Medulla oblongata (tissue), 1 donor: Measurements from ENCODE around the gene GPR132.

Source experiments
- DNase-seq: peaks from one replicate; pipeline ENCODE4 v3.0.0-alpha.2; 2015; ENCODE audit errors: extremely low spot score

Gene GPR132

DNA sequence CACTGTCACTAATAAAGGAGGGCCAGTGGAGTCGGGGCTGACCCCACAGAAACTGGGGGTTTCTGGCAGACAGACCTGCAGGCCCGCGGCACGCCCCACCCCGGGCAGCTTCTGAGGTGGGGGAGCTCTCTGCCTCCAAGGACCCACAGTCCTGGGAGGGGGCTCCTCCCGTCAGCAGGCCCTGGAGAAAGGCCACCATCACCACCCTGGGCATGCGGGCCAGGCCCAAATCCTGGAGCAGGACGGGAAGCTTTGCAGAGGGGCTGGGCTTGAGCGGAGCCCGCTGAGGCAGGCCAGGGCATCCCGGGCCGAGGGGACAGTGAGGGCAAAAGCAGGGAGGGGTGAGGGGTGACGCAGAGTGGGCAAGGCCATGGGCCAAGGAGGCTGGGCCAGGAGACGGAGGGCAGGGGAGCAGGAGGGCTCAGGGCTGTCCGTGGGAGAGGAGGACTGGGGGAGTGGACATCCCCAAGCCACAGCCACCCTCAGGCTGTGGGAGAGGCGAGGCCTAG lies 11.1 kb upstream of the GPR132 start:
- no peak for DNase-seq

DNA sequence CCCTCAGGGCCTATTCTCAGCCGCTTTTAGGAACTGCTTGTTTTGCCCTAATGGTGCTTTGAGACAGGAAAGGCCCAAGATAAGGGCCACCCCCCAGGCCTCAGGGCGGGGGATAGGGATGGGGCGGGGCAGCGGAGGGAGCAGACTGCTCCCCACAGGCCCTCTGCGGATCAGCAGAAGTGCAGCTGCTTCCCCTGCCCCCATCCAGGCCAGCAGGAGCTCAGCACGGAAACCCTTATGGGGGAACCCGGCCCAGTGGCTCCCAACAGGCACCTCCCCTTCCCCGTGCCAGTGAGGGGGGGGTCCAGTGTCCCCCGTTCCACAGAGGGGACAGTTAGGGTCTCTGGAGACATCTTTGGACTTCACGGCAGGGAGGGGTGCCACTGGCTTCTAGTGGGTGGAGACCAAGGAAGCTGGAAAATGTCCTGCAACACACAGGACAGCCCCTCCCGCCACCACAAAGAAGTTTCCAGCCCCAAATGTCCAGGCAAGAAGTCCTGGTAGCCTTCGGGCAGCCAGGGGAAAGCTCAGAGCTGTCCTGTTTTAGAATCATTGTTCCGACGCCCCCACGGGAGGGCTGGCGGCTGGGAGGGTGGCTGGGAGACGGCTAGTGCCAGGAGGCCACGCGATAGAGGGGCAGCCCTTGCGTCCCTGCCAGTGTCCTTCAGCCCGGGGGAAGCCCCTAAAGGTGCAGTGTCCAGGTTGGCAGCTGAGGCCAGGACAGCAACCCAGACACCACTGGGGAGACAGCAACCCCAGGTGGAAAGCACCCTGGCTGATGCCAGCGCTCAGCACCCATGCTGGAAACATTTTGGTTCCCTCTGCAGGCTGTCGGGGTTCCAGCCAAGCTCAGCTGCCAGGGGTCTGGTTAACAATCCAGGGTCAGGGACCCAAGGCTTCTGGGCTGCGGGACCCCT lies 10.4 kb upstream of the GPR132 start:
- peak; percentile 54 for DNase-seq

DNA sequence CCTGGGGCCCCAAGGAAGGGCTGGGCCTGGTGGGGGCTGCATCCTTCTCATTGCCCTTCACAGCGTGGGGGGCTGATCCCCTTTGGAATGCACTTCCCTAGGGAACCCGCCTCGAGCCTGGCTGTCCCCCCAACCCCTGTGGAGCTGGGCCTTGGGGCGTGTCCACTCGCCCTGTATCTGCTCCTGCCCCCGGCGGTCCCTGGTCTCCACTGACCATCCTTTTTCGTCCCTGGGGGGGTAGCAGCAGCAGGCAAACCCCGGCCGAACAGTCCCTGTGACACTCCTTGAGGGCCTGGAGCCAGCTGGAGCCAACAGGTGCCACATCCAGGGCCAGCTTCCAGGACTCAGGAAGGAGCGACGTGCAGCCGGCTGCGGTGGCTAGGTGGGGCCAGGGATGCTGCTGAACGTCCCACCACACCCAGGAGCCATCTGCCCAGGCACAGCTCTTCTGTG lies 9.4 kb upstream of the GPR132 start:
- no peak for DNase-seq

DNA sequence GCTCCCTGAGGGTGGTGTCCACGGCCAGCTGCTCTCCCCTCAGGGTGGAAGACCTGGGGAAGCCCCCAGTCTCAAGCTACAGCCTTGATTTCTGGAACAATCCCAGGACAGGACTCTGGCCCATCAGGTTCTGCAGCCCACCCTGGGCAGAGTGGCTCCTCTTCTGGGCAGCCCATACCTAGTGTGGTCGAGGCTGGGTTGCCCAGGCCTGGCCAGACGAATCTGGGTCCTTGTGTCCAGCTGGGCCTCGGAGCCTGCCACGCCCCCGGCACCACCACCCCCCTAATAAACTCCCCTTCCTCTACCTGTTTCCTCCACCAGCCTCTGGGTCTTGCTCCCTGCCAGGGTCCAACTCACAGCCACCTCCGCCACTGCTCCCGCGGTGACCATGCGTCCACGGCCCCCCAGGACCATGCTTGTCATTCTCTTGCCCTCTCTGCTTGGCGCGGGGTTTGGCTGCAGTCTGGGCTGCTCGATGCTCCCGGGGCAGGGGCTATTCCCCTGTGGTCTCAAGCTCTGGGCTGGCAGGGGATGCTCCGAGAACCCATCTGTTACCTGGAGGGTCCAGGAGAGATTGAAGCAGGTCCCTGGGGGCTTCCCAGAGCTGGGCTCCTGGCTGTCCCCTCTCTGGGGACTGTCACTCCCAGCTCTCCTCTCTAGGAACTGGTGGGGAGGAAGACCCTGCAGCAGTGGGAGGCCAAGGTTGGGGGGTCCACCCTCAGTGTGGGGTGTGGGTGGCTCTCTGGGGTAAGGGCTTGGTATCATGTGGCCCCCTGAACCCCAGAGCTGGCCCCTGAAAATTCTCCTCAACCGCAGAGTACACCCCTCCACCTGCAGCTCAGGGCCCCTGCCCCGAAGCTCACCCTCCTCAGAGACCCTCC lies 8.7 kb upstream of the GPR132 start:
- DNase-seq = no peak

DNA sequence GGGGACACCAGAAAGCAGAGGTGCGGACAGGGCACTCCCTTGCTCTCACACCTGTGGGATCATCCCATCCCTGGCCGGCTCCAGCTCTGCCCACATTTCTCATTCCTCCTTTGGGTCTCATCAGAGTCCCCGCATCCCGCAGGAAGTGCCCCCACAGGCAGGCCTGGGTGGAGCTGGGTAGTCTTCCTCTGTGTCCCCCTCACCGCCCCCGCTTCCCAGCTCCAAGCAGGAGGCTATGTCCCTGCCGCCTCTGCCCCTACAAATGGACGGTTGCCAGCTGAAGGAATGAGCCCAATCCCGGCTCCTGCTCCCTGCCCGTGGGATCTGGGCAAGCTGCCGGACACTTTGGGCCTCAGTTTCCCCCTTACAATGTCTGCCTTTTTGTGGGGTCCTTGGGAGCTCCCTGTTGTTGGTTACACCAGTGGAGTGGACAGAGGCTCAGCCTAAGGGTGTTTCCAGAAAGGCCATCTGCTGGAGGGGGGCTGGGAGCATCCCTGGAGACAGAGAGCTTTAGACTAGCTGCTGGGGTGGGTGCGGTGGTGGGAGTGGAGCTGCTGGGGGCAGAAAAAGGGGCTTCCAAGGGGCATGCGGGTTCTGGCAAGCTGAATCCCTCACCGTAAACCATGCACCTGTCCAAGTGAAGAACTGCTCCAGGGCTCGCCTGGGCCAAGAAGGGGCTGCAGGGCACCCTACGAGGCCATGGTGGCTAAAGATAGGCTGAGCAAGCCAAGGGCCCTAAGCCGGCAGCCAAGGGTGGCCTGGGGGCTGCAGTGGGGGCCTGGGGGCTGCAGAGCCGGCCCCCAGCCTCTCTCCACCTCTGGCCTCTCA lies 7.9 kb upstream of the GPR132 start:
- no peak for DNase-seq

DNA sequence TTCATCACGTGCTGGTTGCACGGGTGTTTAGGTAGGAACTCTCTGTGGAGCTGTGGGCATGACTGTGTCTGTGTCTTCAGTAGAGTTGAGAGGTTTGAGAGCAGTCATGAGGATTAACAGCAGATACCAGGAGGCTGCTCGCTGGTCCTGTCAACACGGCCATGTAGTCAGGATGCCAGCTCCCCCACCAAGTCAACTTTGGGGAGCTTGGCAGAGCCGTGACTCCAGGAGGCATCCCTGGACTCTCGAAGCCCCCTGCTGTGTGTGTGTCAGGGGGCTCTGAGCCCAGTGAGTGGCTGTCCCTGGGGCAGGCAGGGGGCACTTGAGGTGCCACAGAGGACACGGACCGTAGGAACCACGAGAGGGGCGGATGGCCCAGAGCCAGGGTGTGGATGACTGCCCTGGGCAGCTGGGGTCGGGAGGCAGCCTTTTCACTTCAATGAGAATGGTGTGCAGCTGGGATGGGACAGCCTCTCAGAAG lies 7.2 kb upstream of the GPR132 start:
- no peak for DNase-seq

DNA sequence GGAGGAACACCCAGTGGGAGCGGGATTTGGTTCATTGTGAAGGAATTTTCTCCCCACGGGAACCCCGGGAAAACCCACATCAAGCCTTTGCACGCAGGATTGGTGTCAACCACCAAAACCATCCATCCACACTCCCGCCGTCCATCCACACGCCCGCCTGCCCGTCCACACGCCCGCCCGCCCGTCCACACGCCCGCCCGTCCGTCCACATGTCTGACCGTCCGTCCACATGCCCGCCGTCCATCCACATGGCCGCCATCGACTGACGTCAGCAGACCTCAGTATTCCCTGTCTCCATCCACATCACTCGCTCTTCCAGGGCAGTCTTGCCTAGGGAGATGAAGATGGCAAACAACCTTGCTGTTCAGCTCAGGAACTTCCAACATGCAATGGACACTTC lies 6.7 kb upstream of the GPR132 start:
- no peak for DNase-seq

DNA sequence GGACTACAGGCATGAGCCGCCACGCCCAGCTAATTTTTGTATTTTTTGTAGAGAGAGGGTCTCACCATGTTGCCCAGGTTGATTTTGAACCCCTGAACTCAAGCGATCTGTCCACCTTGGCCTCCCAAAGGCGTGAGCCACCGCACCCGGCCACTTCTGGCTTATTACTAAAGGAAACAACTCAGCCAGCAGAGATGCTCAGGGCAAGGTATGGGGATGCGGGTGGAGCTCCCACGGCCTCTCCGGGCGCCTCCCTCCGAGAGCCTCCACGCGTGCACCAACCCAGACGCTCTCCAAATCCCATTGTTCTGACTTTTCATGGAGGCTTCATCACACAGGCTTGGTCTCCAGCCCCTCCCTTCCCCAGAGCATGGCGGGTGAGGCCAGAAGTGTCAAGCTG lies 6.1 kb upstream of the GPR132 start:
- DNase-seq = no peak

DNA sequence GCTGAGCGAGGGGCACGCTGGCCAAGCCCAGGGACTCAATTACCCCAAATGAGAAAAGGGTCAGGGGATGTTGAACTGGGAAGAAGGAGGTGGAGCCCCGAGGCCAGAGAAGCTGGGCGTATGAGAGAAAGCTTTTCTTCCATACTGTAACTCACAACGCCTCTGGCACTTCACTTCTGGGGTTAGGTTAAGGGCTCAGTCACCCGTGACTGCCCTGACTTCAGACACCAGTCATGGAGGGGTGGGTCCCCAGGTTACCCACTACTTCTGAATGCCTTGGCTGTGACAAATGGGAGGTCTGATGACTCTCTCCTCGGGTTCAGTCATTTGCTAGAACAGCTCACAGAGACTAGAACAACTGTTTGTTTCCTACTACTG lies 5.5 kb upstream of the GPR132 start:
- no peak for DNase-seq

DNA sequence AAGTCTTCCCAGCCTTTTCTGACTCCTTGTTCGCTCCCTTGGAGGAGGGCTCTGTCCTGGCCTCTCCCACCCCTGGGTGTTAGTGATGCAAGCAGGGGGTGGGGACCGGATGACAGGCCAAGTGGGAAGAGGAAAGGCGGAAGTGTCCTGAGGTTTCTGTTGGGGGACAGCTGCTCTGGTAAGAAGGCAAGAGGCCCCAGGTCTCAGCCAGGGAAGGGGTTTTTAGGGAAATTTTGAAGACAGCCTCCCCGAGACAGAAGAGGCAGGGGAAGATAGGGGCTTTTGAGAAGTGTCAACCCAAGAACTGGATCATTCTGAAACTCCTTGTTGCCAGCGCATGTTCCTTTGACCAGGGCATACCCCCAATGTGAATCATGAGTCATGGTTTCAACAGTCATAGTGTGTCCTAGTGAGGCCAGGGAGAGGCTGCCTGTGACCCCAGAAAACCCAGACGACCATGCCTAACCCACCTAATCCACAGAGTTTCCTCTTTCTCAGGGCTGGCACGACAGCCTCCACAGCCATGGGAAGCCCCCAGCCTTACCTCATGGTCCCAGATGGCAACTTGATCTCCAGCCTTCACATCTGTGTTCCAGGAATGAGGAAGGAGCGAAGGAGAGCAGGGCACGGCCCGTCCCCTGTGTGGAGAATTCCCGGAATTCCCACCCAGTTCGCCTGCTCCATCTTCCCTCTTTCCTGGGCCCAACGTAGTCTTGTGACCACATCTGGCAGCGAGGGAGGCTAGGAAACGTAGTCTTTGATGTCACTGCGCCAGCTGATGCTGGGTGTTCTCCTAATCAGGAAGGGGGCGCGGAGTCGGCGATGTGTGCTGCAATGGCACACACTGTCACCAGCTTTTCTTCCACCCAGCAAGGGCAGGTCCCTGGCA lies 4.9 kb upstream of the GPR132 start:
- no peak for DNase-seq

DNA sequence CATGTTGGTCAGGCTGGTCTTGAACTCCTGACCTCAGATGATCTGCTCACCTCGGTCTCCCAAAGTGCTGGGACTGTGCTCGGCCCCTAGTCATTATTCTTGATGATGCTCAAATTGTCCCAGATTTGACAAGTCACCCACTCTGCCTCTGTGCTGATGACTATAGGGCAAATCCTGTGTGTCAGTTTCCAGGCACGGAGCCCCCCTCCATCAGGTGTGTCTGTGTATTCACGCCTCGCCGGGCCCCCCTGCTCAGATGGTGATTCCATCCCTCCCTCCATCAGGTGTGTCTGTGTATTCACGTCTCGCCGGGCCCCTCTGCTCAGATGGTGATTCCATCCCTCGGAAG lies 4.3 kb upstream of the GPR132 start:
- no peak for DNase-seq

DNA sequence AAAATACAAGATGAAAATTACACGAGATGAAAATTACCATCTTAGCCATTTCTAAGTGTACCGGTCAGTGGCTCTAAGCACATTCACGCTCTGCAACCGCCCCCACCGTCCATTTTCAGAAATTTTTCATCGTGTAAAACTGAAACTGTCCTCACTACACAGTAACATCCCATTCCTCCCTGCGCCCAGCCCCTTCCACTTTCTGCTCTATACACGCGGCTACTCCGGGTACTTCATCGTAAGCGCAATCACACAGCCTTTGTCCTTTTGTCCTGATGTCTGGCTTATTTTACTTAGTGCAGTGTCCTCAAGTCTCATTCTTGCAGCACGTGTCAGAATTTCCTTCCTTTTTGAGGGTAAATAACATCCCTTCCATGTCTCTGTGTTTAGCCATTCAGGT lies 3.6 kb upstream of the GPR132 start:
- DNase-seq = no peak

DNA sequence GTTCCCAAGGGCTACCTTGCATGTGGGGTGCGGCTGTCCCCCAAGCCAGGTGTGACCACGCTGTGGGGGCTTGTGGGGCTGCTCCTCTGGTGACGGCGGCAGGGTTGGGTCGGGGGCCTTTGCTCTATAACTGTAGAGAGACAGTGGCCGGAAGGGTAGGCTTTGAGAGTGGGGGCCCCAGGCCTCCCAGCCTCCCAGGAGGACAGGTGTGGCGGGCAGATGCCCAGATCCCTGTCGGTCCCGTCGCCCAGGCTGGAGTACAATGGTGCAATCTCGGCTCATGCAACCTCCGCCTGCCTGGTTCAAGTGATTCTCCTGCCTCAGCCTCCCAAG lies 2.7 kb upstream of the GPR132 start:
- no peak for DNase-seq

DNA sequence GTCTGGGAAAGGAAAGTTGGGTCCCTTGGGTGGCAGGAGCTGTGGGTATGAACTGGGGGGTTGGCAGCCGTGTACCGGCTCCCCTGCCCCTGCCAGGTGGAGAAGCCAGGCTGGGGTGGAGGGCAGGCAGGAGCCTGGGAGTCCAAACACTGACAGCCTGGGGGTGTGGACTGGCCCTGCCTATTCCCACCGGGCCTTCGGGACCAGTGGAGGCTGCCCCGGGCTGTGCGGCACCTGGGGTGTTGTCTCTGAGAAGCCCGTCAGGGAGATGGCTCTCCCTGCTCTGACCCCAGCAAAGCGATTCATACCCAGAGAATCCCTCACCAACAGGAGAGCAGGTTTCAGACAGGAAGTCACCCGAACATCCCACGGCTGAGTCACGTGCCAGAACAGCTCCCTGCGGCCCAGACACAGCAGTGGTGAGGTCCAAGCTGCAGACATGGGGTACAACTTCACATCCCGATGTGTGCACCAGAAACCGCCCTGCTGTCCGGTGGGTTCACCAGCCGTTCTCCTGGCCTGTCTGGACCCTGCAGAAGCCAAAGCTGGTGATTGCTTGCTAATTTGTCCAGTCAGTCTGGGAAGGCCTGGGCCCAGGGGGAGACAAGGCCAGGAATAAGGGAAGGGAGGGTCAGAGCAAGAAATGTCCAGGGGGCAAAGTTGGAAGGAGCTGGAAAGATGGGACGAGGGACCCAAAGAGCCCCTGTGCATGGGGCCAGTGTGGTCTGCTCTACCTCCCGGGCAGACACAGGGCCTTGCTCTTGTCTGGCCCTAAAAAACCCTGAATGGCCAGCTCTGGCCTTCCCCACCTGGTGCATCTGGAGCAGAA lies 2.1 kb upstream of the GPR132 start:
- no peak for DNase-seq

DNA sequence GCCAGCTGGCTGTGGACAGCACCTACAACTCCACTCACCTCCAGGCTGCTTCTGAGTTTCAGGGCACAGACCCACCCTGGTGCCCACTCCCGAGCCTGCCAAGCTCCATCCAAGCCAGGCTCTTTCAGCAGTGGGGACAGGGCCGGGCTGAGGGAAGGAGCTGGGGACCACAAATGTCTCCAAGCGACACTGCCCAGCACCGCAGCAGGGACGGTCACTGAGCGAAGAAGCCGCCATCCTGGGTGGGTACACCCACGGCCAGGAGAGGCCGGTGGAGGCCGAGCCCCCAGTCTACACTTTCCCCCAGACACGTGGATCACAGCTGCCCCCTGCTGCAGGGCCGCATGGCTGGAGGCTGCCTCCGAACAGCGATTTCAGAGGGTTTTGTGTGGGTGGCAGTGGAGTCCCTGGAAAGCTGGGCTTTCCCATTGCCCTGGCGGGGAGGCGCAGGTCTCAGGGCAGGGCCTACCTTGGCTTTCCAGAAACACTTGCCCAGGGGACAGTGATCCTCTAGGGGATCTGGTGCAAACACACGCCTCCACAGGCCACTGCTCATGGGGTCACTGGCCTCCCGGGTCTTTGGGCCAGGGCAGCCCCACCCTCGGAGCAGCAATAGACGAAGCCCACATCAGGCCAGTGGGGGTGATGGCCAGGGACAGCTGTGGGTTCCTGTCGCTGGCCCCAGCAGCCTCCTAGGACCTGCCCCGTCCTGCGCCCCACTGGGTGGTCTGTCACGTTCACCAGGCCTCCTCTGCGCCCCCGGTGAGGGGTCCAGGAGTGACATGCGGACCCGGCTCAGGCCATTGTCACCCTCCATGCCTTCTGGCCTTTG lies 1.2 kb upstream of the GPR132 start:
- no peak for DNase-seq

DNA sequence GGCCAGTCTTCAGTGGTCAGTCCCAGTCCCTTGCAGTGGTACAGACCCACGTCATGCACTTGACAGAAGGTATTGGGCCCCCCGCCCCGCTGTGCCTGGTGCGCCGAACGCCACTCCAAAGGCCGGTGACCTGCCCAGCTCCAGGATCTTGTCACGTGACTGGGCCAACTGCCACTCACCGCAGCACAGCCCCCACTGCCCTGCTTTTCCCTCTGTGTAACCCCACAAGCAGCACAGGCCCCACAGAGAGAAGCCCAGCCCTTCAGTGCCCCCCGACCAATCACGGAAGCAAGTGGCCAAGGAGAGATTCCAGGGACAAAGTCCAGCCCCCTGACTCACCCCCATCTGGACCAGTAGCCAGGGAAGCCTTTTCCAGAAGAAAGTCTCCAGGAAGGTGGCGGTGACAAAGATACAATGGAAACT lies 498 bp downstream of the GPR132 start:
- peak; percentile 44 for DNase-seq

DNA sequence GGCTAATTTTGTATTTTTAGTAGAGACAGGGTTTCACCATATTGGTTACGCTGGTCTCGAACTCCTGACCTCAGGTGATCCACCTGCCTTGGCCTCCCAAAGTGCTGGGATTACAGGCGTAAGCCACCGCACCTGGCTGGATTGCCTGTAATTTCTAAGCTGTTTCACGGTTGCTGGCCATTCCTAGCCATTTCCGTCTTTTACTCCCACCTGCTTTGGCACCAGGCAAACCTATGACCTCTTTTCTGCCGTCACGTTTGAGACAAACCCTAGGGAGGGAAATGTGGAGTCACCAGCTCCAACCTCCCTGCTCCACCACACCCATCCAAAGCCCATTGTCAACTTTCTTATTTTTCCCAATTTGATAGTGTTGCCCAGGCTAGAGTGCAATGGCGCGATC lies 1.2 kb downstream of the GPR132 start:
- DNase-seq = no peak

DNA sequence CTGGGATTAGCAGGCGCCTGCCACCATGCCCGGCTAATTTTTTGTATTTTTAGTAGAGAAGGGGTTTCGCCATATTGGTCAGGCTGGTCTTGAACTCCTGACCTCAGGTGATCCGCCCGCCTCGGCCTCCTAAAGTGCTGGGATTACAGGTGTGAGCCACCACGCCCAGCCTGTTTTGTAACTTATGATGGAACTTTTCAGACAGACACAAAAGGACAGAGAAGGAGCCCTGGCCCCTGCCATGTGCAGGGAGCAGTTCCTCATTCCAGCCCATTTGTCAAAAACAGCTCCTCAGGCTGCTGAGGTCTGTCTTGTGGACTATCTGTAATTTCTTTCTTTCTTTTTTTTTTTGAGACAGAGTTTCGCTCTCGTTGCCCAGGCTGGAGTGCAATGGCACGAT lies 1.7 kb downstream of the GPR132 start:
- DNase-seq = peak; percentile 48

DNA sequence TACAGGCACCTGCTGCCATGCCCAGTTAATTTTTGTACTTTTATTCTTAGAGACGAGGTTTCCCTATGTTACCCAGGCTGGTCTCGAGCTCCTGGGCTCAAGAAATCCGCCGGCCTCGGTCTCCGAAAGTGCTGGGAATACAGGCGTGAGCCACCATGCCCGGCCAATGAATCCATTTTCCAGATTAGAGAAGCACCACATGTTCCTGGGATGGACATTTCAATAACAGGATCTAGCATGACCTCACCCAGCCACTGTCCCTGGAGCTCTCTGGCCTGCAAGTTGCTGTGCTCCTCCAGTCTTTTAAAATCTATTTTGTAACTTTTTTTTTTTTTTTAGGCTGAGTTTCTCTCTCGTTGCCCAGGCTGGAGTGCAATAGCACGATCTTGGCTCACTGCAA lies 2.2 kb downstream of the GPR132 start:
- DNase-seq = no peak
